CD4-positive, alpha-beta T cell (primary cell): ENCODE data around the gene VPS37D. TPM values are rescaled to one million over a fixed set of nuclear protein-coding genes. Genes with fewer than 3 reads are reported as not detected.
A peak's percentile ranks its signal among the peaks of the same experiment; 100 is the strongest.

Experiments used
- ATAC-seq: fragments of 200-7000 bp; cut with Tn5 transposase; one replicate; pipeline ENCODE4 v1.10.0; 2022; ENCODE audit warnings: mild to moderate bottlenecking; ENCODE audit not compliant: poor library complexity
- CTCF ChIA-PET: fragments of 350-600 bp; sonication (Branson Sonifier 250); formaldehyde crosslinking; loops from one replicate; lab custom pipeline; 2021; ENCODE audit warnings: antibody characterized with exemption, inconsistent platforms; lab: Charles Lee
- POLR2A ChIA-PET: fragments of 350-600 bp; sonication (Branson Sonifier 250); formaldehyde crosslinking; loops from one replicate; lab custom pipeline; 2021; ENCODE audit warnings: antibody characterized with exemption, inconsistent platforms; lab: Charles Lee
- DNase-seq, 14 experiments: peaks; one replicate each; pipeline ENCODE4 v3.0.0-alpha.2; 2013 to 2020; ENCODE audit warnings: mixed read lengths in 2 of 14
- H3K27ac ChIP-seq, 2 donors: one replicate each; pipeline versions ENCODE4 v1.5.1 to v1.7.0; 2013; ENCODE audit warnings: low read length in 2 of 2, low read depth in 1 of 2, mild to moderate bottlenecking in 1 of 2
- H3K27me3 ChIP-seq, 2 experiments: 1 replicate in 1 of 2; 2 replicates in 1 of 2; pipeline versions ENCODE4 v1.6.1 to v1.7.0; 2013; ENCODE audit warnings: low read length in 2 of 2, control low read depth in 1 of 2, mild to moderate bottlenecking in 1 of 2, moderate library complexity in 1 of 2; ENCODE audit not compliant: insufficient read depth in 2 of 2, control insufficient read depth in 1 of 2
- H3K36me3 ChIP-seq: one replicate; pipeline ENCODE4 v1.6.1; 2013; ENCODE audit warnings: low read length, control low read depth; ENCODE audit not compliant: insufficient read depth
- H3K4me1 ChIP-seq: one replicate; pipeline ENCODE4 v1.6.1; 2013; ENCODE audit warnings: low read length, control low read depth; ENCODE audit not compliant: insufficient read depth
- H3K4me3 ChIP-seq: one replicate; pipeline ENCODE4 v1.5.1; 2013; ENCODE audit warnings: mild to moderate bottlenecking, low read length, moderate library complexity
- H3K9me3 ChIP-seq, 2 experiments: 1 replicate in 1 of 2; 2 replicates in 1 of 2; pipeline versions ENCODE4 v1.6.1 to v1.7.0; 2013; ENCODE audit warnings: low read length in 2 of 2, mild to moderate bottlenecking in 2 of 2, control low read depth in 1 of 2, moderate library complexity in 1 of 2; ENCODE audit not compliant: control insufficient read depth in 1 of 2, insufficient read depth in 1 of 2
- H3K27ac Mint-ChIP-seq: one replicate; pipeline ENCODE4 v1.8.0; 2020; ENCODE audit warnings: mixed read lengths
- H3K27me3 Mint-ChIP-seq: one replicate; pipeline ENCODE4 v1.8.0; 2021; ENCODE audit warnings: mixed read lengths
- H3K36me3 Mint-ChIP-seq: one replicate; pipeline ENCODE4 v1.8.0; 2021; ENCODE audit warnings: low read depth, mixed read lengths
- H3K4me1 Mint-ChIP-seq: one replicate; pipeline ENCODE4 v1.8.0; 2021; ENCODE audit warnings: low read depth, mixed read lengths
- H3K4me3 Mint-ChIP-seq: one replicate; pipeline ENCODE4 v1.8.0; 2020; ENCODE audit warnings: mild to moderate bottlenecking, mixed read lengths
- H3K9me3 Mint-ChIP-seq: one replicate; pipeline ENCODE4 v1.8.0; 2020; ENCODE audit warnings: mixed read lengths
- intact Hi-C, 2 experiments: fragments of 100-400 bp; cut with DNase I in 1 of 2; cut with micrococcal nuclease in 1 of 2; formaldehyde crosslinking; loops; one replicate each; pipeline versions ENCODE4 v1.15.1 to v1.9.0; 2023 to 2025; cut with DNase I, micrococcal nuclease
- total RNA-seq, 174 experiments: library from RNA in 2 of 174; stranded (reverse) in 2 of 174; gene quantifications; one replicate each; pipeline ENCODE4 v1.2.3 and lab custom pipeline; 2021 to 2026
- TF ChIP-seq, protein P1 (sequence below): fragments of 200-600 bp; IDR thresholded peaks from one replicate; pipeline ENCODE4 v1.8.0; 2022; ENCODE audit warnings: antibody characterized with exemption, mild to moderate bottlenecking

VPS37D gene
- total RNA-seq, 2 experiments from 2014 or later = 0.81 to 0.96 TPM

DNA sequence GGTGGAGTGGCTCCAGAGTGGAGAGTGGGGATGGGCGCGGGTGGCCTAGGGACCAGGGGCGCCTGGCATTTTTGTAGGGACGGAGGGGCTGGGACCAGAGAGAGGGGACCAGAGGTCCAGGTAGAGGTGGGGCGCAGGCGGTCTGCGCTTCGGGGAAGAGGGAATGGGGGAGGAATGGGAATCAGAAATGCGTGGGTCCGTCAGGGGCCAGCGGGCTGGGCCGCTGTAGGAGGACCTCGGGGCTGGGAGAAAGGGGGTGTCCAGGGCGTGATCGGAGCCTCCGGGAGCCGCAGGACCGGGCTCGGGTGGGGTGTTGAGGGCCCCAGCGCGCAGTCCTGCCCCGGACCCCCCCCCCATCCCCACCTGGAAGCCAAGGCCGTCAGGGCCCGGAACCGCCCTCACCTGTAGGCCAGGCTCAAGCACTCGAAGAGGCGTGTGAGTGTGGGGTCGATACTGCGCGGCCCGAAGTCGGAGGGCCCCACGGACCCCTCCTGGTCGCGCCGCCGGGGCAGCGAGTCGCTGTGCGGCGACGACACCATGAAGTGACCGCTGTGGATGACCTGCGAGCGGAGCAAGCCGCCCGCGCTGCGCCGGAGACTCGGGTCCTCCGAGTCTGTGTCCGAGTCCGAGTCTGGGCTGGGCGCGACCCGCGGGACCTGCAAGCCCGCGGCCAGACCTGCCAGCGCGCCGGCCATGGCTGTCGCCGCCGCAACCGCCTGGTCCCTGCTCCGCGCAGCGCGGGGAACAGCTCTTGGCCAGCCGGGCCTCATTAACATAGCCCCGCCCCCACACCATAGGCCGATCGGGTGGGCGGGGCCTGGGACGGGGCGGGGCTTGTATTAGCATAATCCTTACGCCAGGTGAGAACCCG, 43.6 kb upstream of the VPS37D start, which contains the start of gene MLXIPL:
TSS of gene MLXIPL (minus strand) at position 725 of the 871 bp plus-strand sequence. CDS start at position 695, 30 bp downstream.
- Histone ChIP-seq H3K9me3 (peaks cover 0 to 13% of the 10 kb centered on the region in 2 experiments), H3K4me3 (peak within 1 kb of the TSS; percentile 10), H3K27me3 (peaks cover 45 to 50% of the 10 kb centered on the region in 2 experiments), H3K27ac (no peak within 1 kb of the TSS), H3K36me3 (no peaks in the 10 kb centered on the region), H3K4me1 (peaks cover 16% of the 10 kb centered on the region)
- H3K27me3 Mint-ChIP-seq = peaks cover 65% of the 10 kb centered on the region
- intact Hi-C loops = no loop called here
- H3K36me3 Mint-ChIP-seq = no peaks in the 10 kb centered on the region
- H3K4me1 Mint-ChIP-seq = peaks cover 13% of the 10 kb centered on the region
- ChIA-PET CTCF (no interaction called here), POLR2A (no interaction called here)
- DNase-seq = peak; percentile 13 to 75 (median 39)
- TF ChIP-seq, protein P1, sequence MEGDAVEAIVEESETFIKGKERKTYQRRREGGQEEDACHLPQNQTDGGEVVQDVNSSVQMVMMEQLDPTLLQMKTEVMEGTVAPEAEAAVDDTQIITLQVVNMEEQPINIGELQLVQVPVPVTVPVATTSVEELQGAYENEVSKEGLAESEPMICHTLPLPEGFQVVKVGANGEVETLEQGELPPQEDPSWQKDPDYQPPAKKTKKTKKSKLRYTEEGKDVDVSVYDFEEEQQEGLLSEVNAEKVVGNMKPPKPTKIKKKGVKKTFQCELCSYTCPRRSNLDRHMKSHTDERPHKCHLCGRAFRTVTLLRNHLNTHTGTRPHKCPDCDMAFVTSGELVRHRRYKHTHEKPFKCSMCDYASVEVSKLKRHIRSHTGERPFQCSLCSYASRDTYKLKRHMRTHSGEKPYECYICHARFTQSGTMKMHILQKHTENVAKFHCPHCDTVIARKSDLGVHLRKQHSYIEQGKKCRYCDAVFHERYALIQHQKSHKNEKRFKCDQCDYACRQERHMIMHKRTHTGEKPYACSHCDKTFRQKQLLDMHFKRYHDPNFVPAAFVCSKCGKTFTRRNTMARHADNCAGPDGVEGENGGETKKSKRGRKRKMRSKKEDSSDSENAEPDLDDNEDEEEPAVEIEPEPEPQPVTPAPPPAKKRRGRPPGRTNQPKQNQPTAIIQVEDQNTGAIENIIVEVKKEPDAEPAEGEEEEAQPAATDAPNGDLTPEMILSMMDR = no peak
- H3K9me3 Mint-ChIP-seq = no peaks in the 10 kb centered on the region
- ATAC-seq = peak; percentile 83
- peak within 1 kb of the TSS; percentile 72 for H3K4me3 Mint-ChIP-seq
- H3K27ac Mint-ChIP-seq = no peak within 1 kb of the TSS

GRCh38 chr7:73624669-73625001, 43.0 kb upstream of the VPS37D start:
- DNase-seq (no peak), ATAC-seq (no peak)
- Histone ChIP-seq H3K4me3 (no peak overlapping the region), H3K36me3 (no peaks in the 10 kb centered on the region), H3K27me3 (peaks cover 48 to 50% of the 10 kb centered on the region in 2 experiments), H3K9me3 (peaks cover 0 to 13% of the 10 kb centered on the region in 2 experiments), H3K4me1 (peaks cover 16% of the 10 kb centered on the region), H3K27ac (no peak overlapping the region)
- TF ChIP-seq, protein P1 = no peak
- POLR2A ChIA-PET = no interaction called here
- Mint-ChIP-seq H3K27me3 (peaks cover 70% of the 10 kb centered on the region), H3K27ac (no peak overlapping the region), H3K9me3 (no peaks in the 10 kb centered on the region), H3K4me3 (peak overlapping the region; percentile 7), H3K4me1 (peaks cover 13% of the 10 kb centered on the region), H3K36me3 (no peaks in the 10 kb centered on the region)
- intact Hi-C loops = no loop called here
- CTCF ChIA-PET = no interaction called here

DNA sequence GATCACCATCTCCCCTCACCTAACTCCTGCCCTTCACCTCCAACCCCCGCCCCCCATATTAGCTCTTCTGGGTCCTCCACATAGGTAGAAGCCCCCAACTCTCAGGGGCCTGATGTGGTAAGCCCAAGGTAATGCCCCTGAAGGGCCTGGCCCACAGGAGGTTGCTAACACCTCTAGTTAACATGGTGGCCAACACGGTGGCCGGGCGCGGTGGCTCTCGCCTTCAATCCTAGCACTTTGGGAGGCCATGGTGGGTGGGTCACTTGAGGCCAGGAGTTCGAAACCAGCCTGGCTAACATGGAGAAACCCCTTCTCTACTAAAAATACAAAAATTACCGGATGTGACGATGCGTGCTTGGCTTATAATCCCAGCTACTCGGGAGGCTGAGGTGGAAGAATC, 42.4 kb upstream of the VPS37D start:
- Histone ChIP-seq H3K9me3 (peaks cover 0 to 13% of the 10 kb centered on the region in 2 experiments), H3K27me3 (peaks cover 48 to 50% of the 10 kb centered on the region in 2 experiments), H3K4me1 (peaks cover 16% of the 10 kb centered on the region), H3K27ac (no peak overlapping the region), H3K36me3 (no peaks in the 10 kb centered on the region), H3K4me3 (no peak overlapping the region)
- Mint-ChIP-seq H3K27ac (no peak overlapping the region), H3K4me3 (no peak overlapping the region), H3K4me1 (peaks cover 13% of the 10 kb centered on the region), H3K36me3 (no peaks in the 10 kb centered on the region), H3K9me3 (no peaks in the 10 kb centered on the region), H3K27me3 (peaks cover 71% of the 10 kb centered on the region)
- ChIA-PET CTCF (no interaction called here), POLR2A (no interaction called here)
- TF ChIP-seq, protein P1 = no peak
- intact Hi-C loops = no loop called here
- no peak for DNase-seq
- ATAC-seq = no peak
